Effector CD4-positive, alpha-beta T cell (primary cell): ENCODE measurements around the gene RHBDF1.
"Not testable (repeated sequence)": the region's sequence is repeated elsewhere in the genome, so short reads cannot be mapped to it uniquely, and the experiment has no call there.

Experiments
- DNase-seq: peaks from one replicate; pipeline ENCODE4 v3.0.0-alpha.2; 2020

RHBDF1 gene

GRCh38 chr16:35678-36305, 36.6 kb downstream of the RHBDF1 start:
- DNase-seq, result no peak

DNA sequence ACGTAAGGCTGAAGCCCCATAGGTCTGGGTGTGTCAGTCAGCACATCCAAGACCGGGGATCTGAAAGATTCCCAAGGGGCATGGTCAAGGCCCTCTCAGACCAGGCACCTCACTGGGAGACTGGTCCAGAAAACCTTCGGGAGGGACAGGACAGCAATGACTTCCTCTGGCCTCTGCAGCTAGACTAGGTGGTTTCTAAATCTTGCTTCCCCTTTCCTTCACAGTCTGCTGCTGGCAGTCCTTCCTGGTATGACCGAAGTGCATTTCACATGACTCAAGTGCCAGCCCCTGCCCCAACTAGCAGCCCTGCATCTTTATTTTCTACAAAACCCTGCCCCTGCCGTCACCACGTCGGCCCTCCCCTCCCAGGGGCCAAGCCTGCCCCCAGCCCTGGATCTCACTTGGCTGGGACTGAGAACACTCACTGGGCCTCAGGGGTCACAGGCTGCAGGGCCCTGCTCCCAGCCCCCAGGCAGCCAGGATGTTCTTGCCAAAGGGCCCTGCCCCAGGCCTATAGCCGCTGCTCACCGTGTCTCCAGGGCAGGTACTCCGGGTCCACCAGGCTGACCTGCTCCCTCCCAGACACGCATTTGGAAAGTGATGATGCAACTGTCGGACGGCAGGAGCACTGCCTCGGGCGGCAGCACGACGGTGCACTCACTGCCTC, 37.3 kb downstream of the RHBDF1 start:
- DNase-seq, result no peak

DNA sequence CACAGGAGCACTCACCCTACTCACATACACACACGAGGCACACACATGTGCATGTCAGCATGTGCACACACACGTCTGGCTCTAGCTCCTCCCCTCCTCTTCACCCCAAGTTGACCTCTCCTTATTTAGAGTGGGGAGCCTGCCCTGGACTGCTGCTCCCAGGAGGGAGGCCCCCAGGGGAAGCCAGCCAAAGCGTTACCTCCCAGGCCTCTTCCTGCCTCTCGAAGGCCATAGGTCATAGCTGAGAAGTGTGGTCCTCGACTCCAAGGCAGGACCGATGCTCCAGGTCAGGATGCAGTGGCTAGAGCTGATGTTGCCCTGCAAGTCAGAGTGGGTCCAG, 37.8 kb downstream of the RHBDF1 start:
- DNase-seq, result no peak

GRCh38 chr16:33877-34647, 38.4 kb downstream of the RHBDF1 start:
- no peak for DNase-seq

- not testable (repeated sequence) for DNase-seq
Observed at GRCh38 chr16:33154-33876, 39.1 kb downstream of the RHBDF1 start.

DNA sequence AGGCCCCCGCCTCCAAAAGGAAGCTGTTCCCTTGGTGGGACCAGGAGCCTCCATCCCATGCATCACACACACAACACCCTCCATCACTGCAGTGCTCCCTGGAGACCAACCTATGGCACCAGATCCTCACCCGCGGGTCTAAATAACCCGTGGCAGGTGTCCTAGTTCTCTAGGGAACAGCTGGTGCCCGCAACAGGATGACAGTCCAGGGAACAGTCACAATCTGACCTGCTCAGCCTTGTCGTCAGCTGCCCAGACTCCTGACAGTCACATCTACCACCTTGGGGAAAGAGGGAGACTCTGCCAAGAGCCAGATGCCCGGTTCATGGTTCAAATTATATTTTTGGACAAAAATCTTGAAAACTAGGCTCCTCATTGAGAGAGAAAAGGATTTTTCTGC, 41.8 kb downstream of the RHBDF1 start:
- DNase-seq, result not testable (repeated sequence)

DNA sequence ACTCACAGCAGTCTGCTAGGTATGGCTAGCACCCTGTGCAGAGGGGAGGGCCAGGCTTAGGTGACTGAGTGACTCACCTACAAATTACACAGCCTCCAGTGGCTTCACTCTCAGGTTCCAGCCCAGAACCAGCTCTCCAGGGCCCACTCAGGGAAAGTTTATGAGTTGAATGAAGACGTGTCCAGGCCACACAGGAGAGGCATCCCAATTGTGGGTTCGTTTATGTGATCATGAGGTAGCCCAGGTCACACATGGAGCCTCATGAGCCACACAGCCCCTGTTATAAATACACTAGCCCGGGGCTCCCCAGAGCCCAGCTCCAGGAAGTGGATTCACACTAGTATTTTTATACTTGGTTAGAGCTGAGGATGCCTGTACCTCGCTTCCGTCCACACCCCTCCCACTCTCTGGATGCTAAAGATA, 46.5 kb downstream of the RHBDF1 start:
- DNase-seq, result not testable (repeated sequence)

- not testable (repeated sequence) for DNase-seq
Observed at GRCh38 chr16:24151-24550, 48.3 kb downstream of the RHBDF1 start.

- DNase-seq, result not testable (repeated sequence)
Observed at GRCh38 chr16:20886-21285, 51.5 kb downstream of the RHBDF1 start.

GRCh38 chr16:17062-17765, 55.2 kb downstream of the RHBDF1 start:
- not testable (repeated sequence) for DNase-seq

DNA sequence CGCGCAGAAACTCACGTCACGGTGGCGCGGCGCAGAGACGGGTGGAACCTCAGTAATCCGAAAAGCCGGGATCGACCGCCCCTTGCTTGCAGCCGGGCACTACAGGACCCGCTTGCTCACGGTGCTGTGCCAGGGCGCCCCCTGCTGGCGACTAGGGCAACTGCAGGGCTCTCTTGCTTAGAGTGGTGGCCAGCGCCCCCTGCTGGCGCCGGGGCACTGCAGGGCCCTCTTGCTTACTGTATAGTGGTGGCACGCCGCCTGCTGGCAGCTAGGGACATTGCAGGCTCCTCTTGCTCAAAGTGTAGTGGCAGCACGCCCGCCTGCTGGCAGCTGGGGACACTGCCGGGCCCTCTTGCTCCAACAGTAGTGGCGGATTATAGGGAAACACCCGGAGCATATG, 61.7 kb downstream of the RHBDF1 start:
- peak; percentile 79 for DNase-seq

- no peak for DNase-seq
Observed at GRCh38 chr16:9903-10665, 62.3 kb downstream of the RHBDF1 start.
